Fibroblast of lung (primary cell): ENCODE data around the gene SPACDR. TPM values are rescaled to one million over a fixed set of nuclear protein-coding genes. Genes with fewer than 3 reads are reported as not detected.

Source experiments
- DNase-seq, 2 donors: peaks; one replicate each; pipeline versions ENCODE4 v3.0.0 to v3.0.0-alpha.2; 2010; ENCODE audit warnings: low read depth in 2 of 2
- H2AFZ ChIP-seq: 2 replicates; pipeline ENCODE4 v1.5.1; 2012; ENCODE audit warnings: low read length, control low read depth, inconsistent platforms
- H3K27ac ChIP-seq: 2 replicates; pipeline ENCODE4 v1.5.1; 2011; ENCODE audit warnings: low read length, control low read depth; ENCODE audit not compliant: insufficient read depth
- H3K27me3 ChIP-seq: 2 replicates; pipeline ENCODE4 v1.5.1; 2011; ENCODE audit warnings: mild to moderate bottlenecking, low read length; ENCODE audit not compliant: control insufficient read depth, insufficient read depth
- H3K36me3 ChIP-seq: 2 replicates; pipeline ENCODE4 v1.5.1; 2011; ENCODE audit warnings: low read length; ENCODE audit not compliant: control insufficient read depth, insufficient read depth
- H3K4me1 ChIP-seq: 2 replicates; pipeline ENCODE4 v1.5.1; 2011; ENCODE audit warnings: low read length; ENCODE audit not compliant: control insufficient read depth, insufficient read depth; ENCODE audit errors: extremely low read depth
- H3K4me2 ChIP-seq: 2 replicates; pipeline ENCODE4 v1.5.1; 2011; ENCODE audit warnings: low read length, control low read depth; ENCODE audit not compliant: insufficient read depth; ENCODE audit errors: extremely low read depth
- H3K4me3 ChIP-seq, 4 experiments: fragments of 200-600 bp in 1 of 4; sonication (generic) in 1 of 4; replicated peaks in 1 of 4; 2 replicates each; pipeline ENCODE4 v1.5.1; 2011 to 2016; ENCODE audit warnings: low read length in 4 of 4, low read depth in 3 of 4, mild to moderate bottlenecking in 3 of 4, control low read depth in 2 of 4, inconsistent platforms in 1 of 4, mixed read lengths in 1 of 4; ENCODE audit not compliant: insufficient read depth in 1 of 4; ENCODE audit errors: control extremely low read depth in 1 of 4
- H3K79me2 ChIP-seq: 2 replicates; pipeline ENCODE4 v1.5.1; 2012; ENCODE audit warnings: mild to moderate bottlenecking, low read length, inconsistent platforms; ENCODE audit not compliant: control insufficient read depth, insufficient read depth
- H3K9ac ChIP-seq: 2 replicates; pipeline ENCODE4 v1.5.1; 2011; ENCODE audit warnings: mild to moderate bottlenecking, low read length, control low read depth; ENCODE audit not compliant: insufficient read depth
- H3K9me3 ChIP-seq: 2 replicates; pipeline ENCODE4 v1.5.1; 2012; ENCODE audit warnings: low read depth, low read length; ENCODE audit not compliant: control insufficient read depth, insufficient read depth
- H4K20me1 ChIP-seq: 2 replicates; pipeline ENCODE4 v1.5.1; 2011; ENCODE audit warnings: low read length; ENCODE audit not compliant: control insufficient read depth, insufficient read depth; ENCODE audit errors: extremely low read depth
- EZH2 ChIP-seq: IDR thresholded peaks from 2 replicates; pipeline ENCODE4 v1.5.1; 2012; ENCODE audit warnings: low read length, control low read depth, mild to moderate bottlenecking; ENCODE audit errors: missing control alignments
- polyA minus RNA-seq: library from RNA; depleted of rRNA, polyadenylated mRNA; stranded (reverse); fragments of >200 nt; gene quantifications from 2 replicates; pipeline ENCODE4 v1.2.3, GENCODE V29; 2011; ENCODE audit warnings: low replicate concordance
- polyA plus RNA-seq, 2 donors: library from polyadenylated mRNA; depleted of rRNA in 1 of 2; stranded (reverse) in 1 of 2; unstranded in 1 of 2; fragments of >200 nt; gene quantifications; 2 replicates each; pipeline ENCODE4 v1.2.1, GENCODE V29; 2011 to 2012; ENCODE audit warnings: missing spikeins in 1 of 2
- total RNA-seq: library from RNA; depleted of rRNA; stranded (reverse); fragments of >200 nt; gene quantifications from 2 replicates; pipeline ENCODE4 v1.2.1, GENCODE V29; 2014
- TF ChIP-seq, protein P1 (sequence below), 2 donors: IDR thresholded peaks in 1 of 2; conservative IDR thresholded peaks in 1 of 2; 1 replicate in 1 of 2; 2 replicates in 1 of 2; pipeline ENCODE4 v1.5.1; 2011 to 2012; ENCODE audit warnings: low read length in 2 of 2, control low read depth in 1 of 2, inconsistent platforms in 1 of 2, low read depth in 1 of 2, mild to moderate bottlenecking in 1 of 2

Gene SPACDR, protein sequence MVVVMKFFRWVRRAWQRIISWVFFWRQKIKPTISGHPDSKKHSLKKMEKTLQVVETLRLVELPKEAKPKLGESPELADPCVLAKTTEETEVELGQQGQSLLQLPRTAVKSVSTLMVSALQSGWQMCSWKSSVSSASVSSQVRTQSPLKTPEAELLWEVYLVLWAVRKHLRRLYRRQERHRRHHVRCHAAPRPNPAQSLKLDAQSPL
- under 0.01 and 0.50 TPM in 2 replicates for total RNA-seq
- polyA plus RNA-seq, result 0.25 and 0.60 TPM in 2 replicates
- polyA plus RNA-seq (2012), result 0.79 and 0.85 TPM in 2 replicates
- not detected in 2 replicates for polyA minus RNA-seq

DNA sequence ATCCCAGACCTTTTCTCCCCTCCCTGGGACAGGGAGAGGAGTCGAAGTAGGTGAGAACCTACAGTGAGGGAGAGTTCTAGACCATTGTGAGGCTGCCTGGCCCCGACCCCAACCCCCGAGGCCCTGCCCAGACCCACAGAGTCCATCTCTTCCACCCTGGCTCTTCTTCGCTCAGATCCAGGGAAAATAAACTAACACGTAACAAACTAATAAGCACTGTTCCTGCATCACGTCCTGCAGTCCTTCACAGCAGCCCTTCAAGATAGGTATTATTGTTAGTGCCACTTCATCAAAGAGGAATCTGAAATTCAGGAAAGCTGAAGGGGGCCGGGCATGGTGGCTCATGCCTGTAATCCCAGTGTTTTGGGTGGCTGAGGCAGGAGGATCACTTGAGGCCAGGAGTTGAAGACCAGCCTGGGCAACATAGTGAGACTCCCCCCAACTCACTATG lies at the start of gene SPACDR:
SPACDR (minus strand) TSS at position 51 of the 451 bp plus-strand sequence. CDS start 235 bp downstream, outside the sequence.
- Histone ChIP-seq H4K20me1 (no peaks in the 10 kb centered on the region), H3K4me1 (peaks cover 2% of the 10 kb centered on the region), H3K27ac (peak within 1 kb of the TSS; percentile 27), H2AFZ (no peak within 1 kb of the TSS), H3K9ac (no peak within 1 kb of the TSS), H3K9me3 (no peaks in the 10 kb centered on the region), H3K79me2 (no peaks in the 10 kb centered on the region), H3K4me3 (no peak within 1 kb of the TSS), H3K36me3 (peaks cover 10% of the 10 kb centered on the region), H3K27me3 (no peaks in the 10 kb centered on the region), H3K4me2 (no peak within 1 kb of the TSS)
- TF ChIP-seq, protein P1, sequence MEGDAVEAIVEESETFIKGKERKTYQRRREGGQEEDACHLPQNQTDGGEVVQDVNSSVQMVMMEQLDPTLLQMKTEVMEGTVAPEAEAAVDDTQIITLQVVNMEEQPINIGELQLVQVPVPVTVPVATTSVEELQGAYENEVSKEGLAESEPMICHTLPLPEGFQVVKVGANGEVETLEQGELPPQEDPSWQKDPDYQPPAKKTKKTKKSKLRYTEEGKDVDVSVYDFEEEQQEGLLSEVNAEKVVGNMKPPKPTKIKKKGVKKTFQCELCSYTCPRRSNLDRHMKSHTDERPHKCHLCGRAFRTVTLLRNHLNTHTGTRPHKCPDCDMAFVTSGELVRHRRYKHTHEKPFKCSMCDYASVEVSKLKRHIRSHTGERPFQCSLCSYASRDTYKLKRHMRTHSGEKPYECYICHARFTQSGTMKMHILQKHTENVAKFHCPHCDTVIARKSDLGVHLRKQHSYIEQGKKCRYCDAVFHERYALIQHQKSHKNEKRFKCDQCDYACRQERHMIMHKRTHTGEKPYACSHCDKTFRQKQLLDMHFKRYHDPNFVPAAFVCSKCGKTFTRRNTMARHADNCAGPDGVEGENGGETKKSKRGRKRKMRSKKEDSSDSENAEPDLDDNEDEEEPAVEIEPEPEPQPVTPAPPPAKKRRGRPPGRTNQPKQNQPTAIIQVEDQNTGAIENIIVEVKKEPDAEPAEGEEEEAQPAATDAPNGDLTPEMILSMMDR (conservative IDR thresholded peaks at IDR 0.05 in 1 of 2, IDR thresholded peaks at IDR 0.05 in 1 of 2; ENCODE audit: low read depth in 1 of 2, low read length in 2 of 2), result no peak
- no peak for TF ChIP-seq EZH2
- DNase-seq, result peak in 1 of 2 donors; percentile 50

DNA sequence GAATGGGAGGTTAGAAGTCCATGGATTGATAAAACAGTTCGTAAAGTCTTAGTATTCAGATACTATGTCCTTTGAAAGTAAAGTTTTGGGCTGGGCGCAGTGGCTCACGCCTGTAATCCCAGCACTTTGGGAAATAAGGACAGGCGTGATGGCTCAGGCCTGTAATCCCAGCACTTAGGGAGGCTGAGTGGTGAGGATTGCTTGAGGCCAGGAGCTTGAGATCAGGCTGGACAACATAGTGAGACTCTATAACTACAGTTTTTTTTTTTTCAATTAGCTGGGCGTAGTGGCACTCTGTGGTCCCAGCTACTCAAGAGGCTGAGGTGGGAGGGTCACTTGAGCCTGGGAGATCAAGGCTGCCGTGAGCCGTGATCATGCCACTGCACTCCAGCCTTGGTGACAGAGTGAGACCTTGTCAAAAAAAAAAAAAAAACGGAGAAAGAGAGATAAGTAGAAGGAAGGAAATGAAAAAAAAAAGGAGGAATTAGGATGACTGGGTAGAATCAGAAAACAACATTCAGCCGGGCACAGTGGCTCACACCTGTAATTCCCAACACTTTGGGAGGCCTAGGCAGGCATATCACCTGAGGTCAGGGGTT lies 49.3 kb upstream of the SPACDR start:
- no peak for TF ChIP-seq EZH2
- TF ChIP-seq, protein P1 (conservative IDR thresholded peaks at IDR 0.05 in 1 of 2, IDR thresholded peaks at IDR 0.05 in 1 of 2; ENCODE audit: low read depth in 1 of 2, low read length in 2 of 2), result no peak

DNA sequence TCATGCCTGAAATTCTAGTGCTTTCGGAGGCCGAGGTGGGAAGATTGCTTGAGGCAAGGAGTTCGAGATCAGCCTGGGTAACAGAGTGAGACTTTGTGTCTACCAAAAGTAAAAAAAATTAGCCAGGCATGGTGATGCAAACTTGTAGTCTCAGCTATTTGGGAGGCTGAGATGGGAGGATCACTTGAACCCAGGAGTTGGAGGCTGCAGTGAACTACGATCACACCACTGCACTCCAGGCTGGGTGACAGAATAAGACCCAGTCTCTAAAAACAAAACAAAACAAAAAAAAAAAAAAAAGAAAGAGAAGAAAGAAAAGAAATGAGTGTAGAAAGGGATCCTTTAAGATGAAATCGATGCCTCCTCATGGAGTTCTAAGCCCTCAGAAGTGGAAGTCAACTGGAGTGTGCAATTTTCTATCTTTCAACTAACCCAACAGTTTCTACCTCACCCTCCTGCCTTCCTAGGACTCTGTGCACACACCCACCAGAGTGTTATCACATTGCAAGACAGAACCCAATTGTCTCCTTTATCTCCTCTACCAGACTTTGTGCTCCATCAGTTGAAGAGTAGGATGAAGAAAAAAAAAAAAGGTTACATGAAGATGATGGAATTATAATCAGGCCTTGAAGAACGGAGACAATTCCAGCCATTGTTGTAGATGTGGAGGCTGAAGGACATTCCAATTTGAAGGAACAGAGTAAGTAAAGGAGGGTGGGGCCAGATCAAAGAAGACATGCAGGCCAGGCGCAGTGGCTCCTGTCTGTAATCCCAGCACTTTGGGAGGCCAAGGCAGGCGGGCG lies 46.6 kb upstream of the SPACDR start:
- Histone ChIP-seq H3K79me2 (no peaks in the 10 kb centered on the region), H4K20me1 (no peaks in the 10 kb centered on the region), H3K4me1 (peaks cover 5% of the 10 kb centered on the region), H3K9me3 (no peaks in the 10 kb centered on the region), H3K9ac (no peak overlapping the region), H3K4me3 (no peak overlapping the region), H2AFZ (no peak overlapping the region), H3K27ac (no peak overlapping the region), H3K4me2 (no peak overlapping the region), H3K27me3 (no peaks in the 10 kb centered on the region), H3K36me3 (no peaks in the 10 kb centered on the region)
- DNase-seq, result no peak
- no peak for TF ChIP-seq EZH2
- TF ChIP-seq, protein P1 (conservative IDR thresholded peaks at IDR 0.05 in 1 of 2, IDR thresholded peaks at IDR 0.05 in 1 of 2; ENCODE audit: low read depth in 1 of 2, low read length in 2 of 2), result no peak

More for the DNA sequence above, 49.3 kb upstream of the SPACDR start:
- Histone ChIP-seq H4K20me1 (no peaks in the 10 kb centered on the region), H2AFZ (no peak overlapping the region), H3K9me3 (no peaks in the 10 kb centered on the region), H3K4me2 (no peak overlapping the region), H3K27ac (no peak overlapping the region), H3K27me3 (no peaks in the 10 kb centered on the region), H3K36me3 (no peaks in the 10 kb centered on the region), H3K9ac (no peak overlapping the region), H3K79me2 (no peaks in the 10 kb centered on the region), H3K4me1 (peaks cover 9% of the 10 kb centered on the region), H3K4me3 (no peak overlapping the region)
- no peak for DNase-seq
